Inferior parietal cortex (tissue), 1 donor: ENCODE measurements around the gene FBXW8.
A peak's percentile ranks its signal among the peaks of the same experiment; 100 is the strongest.

Source experiments
- DNase-seq: peaks from one replicate; pipeline ENCODE4 v3.0.0-alpha.2; 2016; ENCODE audit errors: extremely low spot score

Gene FBXW8

DNA sequence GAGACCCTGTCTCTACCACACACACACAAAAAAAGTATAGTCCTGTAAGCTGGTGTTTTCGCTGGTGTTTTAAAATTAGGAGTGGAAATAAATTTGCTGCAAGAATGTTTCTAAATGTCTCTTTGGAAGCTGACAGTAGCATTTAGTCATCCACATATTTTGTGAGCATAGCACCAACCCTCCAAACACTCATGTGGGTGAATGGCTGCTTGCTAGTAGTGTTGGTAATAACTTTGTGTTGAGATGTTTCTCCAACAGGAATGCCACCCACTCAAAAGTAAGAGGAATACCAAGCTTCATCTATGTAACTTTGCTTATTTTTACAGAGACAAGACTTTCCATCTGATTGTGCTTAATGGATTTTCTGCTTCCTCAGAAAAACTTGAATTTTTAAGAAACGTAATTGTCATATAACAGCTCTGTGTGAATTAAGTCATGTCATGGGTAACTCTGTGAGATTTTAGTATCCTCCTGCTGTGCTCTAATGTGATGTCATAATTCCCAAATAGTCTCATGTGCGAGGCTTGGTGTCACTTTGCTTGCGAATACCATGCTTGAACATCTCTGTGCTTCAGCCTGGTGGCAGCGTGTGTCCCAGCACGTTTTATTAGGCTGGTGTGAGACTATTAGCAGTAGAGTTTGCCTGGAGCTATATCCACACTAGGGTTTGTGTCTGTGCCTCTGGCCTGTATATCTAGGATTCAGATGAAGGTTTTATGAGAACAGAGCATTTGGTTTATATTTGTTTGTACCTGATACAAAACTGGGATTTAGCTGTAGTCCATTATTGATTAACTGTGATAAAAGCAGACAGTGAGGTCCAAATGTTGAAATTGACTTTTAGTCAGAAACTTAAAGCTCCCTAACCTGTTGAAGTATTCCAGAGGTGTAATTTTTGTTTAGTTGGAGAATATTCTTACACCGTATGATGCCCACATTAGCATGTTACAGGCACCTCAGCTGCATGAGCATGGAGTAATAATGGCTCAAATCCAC is 80.5 kb downstream of the FBXW8 start:
- no peak for DNase-seq

DNA sequence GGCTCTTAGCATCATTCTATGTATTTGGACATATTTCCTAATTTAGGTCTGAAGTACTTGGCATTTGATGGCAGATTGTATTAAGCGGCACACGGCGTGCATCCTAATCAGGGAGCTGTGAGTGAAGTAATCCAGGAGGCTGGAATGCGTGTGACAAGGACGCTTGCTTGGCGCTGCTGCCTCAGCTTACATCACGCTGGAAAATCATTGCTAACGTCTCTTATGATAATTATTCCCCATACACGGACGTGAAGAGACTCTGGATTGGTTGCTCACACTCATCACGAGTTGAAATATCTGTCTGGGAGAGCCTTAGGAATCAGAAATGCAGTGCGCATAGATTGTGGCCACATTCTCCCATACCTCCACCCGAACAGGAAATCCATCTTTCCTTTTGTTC is 85.3 kb downstream of the FBXW8 start:
- peak; percentile 20 for DNase-seq

DNA sequence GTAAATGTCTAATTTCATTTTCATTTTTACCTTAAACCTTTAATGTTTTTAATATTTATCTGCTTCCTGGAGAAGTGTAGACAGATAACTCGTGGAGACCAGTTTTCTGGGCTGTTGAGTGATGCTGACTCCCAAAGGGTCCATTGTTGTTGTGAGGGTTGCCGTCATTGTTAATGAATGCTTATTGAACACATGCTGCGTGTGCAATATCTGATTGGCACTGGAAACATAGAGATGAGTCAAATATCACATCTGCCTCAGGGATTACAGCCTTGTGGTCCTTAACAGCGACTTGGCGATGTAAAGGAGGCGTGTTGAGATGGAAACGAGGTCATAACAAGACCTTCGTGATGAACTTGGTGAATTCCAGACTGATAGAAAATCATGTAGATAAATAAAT is 85.9 kb downstream of the FBXW8 start:
- no peak for DNase-seq

DNA sequence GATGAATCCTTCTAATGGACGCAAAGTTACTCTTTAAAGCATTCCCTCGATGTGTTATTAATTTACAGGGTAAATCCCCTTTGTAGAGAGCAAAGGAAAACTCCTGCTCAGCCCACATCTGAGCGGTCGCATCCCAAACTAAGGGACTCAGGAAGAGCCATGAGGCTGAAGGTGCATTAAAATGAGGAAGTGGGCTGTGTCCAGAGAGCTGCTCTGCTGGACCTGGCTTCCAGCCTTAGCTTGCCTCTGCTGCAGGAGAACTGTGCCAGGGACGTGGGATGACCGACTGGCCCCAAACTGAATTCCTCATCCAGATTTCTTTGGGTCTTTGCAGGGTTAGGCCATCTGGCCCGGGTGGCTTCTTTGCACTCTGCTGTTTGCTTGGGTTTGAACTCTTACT is 88.3 kb downstream of the FBXW8 start:
- no peak for DNase-seq

DNA sequence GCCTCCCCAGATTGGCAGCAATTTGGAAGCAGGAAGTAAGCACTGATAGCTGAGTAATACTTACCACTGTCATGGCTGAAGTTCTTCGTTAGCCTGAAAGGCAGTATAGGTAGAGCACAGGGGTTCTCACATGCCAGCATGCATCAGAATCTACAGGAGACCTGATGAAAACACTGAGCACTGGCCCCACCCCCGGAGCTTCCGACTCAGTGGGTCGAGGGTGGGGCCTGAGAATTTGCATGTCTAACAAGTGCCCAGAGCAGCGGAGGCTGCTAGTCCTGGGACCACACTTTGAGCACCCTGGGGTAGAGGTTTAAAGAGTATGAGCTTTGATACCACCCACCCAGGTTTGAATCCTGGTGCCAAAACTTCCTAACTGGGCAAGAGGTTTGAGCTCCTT is 89.6 kb downstream of the FBXW8 start:
- no peak for DNase-seq

DNA sequence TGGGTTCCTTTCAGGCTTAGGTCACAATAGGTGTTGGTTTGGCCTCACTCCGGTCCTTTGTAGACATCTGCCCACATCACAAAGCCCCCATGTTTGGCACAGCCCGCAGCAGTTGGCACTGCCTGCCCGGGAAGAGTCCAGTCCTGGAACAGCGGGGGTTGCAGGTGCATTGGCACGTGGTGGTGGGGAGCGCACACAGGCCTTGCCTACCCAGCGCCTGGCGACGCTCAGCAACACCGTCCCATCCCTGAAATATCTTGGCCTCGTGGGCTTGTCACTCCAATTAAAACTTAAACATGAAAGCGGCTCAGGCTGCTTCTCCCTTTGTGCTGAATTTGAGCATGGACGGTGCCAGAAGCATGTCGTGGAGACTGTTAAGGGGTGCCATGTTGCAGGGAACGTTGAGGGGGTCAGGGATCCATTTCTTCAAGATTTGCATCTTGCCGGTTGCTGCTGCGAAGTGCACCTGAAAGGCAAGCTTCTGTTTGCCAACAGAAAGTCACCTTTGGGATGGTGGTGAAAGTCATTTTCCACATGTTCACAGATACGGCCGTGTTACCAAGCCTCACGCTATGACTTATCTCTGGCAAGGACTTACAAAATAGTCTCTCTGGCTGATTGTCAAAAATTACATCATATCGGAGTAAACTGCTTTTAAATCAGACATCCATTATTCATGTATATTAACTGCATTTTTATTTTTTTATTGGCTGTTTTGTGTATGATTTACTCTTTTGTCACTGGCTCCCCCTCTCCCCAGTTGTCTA is 91.5 kb downstream of the FBXW8 start:
- DNase-seq, result no peak

DNA sequence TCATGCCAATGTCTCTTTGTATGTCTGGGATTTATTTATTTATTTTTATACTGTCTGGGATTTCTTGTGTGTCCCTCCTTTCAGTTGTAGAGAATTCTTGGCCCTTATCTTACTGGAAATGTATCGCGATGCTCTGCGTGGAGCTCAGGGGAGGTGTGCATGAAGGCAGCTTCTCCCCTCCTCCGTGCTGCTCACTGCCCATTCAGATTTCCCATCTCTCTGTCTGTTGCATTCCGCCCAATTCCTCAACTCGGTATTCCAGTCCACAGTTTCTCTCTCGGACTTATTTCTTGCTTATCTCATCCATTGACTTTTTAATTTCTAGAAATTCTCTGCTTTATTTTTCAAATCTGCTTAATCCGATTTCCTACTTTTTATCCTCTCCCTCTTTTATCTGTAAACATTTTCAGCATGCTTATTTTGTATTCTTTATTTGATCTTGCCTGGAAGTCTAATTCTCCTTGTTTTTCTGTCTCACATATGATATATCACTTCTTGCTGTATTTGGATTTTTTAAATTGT is 93.2 kb downstream of the FBXW8 start:
- DNase-seq, result no peak

DNA sequence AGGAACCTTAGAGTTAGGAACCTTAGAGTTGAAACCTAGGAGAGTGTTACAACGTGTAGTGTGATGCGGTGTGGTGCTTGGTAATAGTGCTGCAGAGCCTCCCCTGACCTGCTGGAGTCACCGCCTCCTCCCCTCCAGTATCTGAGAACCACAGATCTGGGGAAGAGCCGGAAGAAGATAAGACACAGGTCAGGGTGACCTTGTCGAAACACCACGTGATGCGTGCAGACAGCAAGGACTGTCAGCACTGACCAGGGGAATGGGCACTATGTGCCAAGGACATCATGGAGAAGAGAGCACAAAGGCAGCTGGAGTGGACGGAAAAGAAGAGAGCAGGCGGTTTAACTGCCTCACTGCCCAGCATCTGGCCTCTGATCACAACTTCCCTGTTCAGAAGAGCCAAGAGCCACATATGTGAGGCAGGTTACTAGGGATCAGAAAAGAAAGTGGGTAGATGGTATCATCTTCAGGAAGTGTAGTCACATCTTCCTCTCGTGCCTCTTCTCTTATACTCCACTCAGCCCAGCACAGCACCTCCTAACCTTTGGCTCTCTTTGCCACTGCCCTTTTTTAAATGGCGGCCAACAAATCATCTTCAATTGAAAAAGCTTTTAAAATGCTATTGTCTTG is 94.8 kb downstream of the FBXW8 start:
- DNase-seq, result no peak

DNA sequence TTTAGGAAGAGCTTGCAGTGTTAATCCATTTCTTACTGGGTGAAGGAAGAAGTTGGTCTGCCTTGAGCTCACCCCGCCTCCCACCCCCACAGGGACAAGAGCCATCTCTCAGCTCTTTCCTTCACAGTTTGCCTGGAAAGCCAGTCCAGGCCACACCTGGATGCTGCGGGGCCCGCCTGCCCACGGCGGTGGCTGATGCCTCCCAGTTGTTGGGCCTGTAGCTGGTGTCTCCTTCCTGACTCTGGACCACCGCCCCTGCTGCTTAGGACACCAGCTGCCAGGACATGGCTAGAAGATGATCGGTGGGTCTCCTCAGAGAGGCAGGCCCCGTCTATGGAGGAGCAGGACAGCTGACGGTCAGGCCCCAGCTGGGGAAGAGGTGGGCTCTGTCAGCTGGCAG is 95.6 kb downstream of the FBXW8 start:
- DNase-seq, result no peak

DNA sequence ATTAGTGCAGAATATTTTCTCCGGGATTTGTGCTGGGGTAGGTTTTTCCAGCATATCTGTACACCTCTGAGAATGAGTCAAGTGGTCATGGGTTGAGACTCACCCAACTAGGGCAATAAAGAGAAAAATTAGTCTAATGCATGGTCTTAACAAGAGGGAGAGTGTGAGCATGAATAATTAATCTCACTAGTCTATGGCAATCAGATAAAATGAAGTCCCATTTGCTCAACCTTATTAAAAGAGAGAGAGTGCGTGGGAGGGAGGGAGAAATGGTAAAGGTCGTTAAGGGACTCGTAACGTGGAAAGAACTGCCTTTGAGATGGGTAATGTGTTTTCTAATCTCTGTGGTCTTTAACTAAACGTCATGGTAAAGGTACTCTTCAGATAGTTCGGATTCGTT is 96.8 kb downstream of the FBXW8 start:
- no peak for DNase-seq

DNA sequence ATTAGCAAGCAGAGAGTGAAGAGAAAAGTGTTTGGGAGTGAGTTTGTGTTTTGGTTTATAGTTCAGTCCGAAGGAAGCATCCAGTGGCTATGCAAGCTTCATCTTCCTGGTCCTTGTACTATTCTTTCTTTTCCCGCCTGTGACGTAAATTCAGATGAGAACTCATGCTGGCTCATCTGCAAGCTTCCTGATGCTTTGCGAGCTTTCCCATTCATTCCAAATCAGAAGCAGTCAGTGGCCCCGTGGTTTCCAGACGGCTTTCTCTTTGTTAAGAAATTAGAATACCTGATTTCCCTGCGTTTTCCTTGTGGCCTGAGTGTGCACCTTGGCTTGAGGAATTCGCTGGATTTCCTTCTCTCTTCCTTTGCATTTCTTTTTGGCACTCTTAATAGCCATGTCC is 99.0 kb downstream of the FBXW8 start:
- DNase-seq, result no peak

DNA sequence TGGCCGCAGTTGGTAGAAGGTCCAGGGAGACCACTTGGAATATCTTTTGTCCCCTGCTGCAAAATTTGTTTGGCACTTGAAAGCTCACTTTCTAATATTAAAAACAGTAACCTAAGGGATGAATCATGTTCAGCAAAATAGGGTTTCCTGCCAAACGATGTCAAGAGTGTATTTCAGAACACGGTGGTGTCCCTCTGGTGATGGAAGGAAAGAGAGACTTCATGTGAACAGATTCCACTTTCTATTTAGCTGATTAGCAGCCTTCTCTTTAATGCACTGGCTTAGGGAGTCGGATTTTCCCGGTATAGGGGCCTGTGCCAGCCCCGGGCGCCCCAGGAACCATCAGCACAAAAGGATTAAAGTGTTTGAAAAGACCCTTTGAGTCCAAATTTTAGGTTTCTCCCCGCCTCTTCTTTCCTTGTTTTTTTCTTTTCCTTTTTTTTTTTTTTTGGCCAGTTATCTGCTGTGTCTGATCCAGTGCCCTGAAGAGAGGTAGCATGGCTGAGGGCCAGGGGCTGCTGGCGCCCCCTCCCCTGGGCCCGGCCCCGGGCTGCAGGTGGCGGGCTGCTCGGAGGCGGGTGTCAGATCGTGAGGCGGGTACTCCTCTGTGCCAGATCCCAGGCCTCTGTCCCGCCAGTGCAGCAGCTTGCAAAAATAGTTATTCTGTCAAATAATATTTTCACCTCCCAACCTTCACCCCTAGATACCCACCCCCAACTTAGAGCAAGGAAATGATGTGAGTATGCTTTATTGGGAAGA is 100.1 kb downstream of the FBXW8 start:
- DNase-seq, result no peak

DNA sequence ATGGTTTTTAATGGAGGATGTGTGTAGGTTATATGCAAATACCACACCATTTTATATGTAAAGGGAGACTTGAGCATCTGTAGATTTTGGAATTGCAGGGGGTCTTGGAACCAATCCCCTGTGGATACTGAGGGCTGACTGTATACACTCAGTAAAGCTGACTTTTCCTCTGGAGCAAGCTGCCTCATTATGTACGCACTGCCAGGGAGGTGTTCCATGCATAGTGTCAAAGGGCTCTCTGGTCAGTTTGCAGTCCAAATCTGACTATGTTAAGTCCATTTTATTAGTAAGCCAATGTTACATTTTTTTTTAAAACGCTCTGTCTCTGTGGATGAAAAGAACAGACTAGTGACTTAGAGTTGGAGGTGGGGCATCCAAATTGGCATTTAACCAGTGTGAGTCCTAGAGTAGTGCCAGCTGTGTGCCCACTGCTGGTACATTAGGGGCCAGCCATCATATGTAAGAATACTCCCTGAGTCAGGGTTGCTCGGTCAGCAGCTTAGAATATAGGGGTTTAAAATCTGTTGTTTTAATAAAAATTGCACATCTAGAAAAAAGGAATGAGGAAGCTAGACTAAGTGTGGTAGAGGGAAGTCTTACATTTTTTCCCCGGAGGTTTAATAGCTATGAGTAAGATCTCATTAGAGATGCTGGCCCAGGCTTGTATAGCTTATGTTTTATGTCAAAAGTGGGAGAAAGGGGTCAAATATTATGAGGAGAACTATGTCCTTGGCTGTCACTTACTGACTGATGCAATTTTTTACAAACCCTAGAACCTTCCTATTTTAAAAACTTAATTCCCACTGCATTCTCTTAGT is 101.4 kb downstream of the FBXW8 start:
- no peak for DNase-seq

DNA sequence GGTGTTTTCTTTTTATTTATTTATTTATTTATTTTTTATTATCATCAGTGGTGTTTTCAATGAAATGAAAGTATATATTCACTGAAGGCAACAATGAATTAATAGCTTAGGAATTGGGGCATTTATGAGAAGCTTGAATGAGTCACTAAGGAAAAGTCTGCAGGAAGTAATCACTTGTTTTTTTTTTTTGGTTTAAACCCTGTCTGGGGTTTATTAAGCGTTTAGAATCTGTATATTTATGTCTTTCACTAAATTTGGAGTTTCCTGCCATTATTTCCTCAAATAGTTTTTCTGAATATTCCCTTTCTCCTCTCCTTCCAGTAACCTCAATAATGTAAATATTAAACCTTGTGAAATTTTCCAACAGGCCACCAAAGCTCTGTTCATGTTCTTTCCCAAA is 103.0 kb downstream of the FBXW8 start:
- DNase-seq, result no peak

DNA sequence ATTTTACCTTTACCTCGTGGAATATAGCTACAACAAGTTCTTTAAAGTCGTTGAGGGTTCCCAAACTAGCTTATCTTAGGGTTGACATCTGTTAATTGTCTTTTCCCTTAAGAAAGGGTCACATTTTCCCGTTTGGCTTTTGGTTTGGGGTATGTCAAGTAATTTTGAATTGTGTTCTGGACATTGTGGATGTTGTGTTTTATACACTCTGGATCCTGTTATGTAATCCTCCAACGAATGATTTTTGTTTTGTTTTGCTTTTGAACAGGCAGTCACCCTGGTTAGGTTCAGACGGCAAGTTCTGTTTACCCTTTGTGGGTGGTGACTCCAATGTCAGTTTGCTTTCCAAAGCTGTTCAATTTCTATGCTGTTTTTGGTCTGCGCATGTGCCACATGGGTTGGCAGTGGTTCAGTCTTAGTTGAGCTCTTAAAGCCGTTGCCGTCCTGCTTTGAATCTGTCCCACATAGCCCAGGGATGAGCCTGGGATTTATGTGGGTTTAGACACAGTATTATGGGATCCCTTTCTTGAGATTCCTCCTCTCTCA is 103.7 kb downstream of the FBXW8 start:
- DNase-seq, result no peak

DNA sequence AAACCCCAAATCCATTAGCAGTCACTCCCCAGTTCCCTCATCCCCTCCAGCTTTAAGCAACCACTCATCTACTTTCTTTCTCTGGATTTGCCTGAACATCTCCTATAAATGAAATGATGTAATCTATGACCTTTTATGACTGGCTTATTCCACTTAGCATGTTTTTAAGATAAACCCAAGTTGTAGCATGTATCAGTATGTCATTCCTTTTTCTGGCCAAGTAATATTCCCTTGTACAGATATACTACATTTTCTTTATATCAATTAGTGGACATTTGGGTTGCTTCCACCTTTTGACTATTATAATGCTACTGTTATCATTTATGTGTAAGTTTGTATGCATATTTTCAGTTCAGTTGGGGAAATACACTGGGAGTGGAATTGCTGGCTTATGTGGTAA is 105.1 kb downstream of the FBXW8 start:
- DNase-seq, result no peak

DNA sequence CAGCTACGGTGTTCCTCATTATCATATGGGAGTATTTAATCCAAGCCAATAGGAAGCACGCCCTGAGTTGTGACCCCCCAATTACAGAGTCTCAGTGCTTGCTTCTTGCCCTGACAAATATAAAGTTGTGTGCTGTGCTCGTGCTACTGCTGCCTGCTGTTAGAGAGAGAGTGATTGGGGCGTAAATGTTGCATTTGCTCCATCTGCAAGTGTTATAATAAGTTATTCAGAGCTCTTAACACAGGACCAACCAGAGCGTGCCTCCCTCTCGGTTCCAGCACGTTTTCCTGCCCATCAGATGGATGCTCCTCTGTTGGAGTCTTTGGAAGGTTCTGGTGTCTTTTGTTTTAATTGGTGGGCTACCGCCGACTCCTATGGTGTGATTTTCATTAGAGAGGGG is 107.1 kb downstream of the FBXW8 start:
- DNase-seq, result no peak

DNA sequence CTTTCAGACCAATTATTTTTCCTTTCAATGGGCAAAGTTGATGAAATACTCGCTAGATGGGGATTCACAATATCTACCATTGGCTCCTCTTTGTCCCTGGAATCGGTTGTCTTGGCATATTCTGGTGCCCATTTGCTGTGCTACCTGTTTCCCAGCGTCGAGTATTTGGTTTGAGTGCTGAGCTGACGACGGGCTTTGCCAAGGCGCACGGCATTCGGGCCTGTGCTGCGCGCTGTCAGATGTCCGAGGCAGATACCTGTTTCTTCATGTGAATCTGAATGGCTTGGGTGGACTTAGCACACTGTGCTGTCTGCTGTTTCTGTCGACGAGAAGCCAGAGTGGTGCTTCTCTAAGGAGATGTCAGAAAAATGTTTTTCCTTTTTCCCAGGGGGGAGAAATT is 107.5 kb downstream of the FBXW8 start:
- DNase-seq, result no peak

DNA sequence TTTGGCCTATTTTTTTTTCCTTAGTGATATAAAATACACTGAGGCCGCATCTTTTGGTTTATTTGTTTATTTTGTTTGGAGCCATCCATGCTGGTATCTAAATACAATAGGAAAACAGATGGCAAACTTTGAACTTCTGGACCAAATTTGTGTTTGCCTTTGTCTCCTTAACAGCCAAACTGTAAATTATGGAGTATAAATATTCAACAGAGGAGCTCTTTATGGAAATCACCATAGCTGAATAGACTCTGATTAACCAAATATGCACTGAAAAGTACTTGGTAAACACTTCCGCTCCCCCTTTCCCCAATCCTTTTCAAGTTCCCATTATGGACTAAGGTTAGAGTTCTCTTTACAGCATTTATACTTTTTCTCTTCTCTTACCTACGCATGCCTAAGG is 107.9 kb downstream of the FBXW8 start:
- DNase-seq, result no peak

DNA sequence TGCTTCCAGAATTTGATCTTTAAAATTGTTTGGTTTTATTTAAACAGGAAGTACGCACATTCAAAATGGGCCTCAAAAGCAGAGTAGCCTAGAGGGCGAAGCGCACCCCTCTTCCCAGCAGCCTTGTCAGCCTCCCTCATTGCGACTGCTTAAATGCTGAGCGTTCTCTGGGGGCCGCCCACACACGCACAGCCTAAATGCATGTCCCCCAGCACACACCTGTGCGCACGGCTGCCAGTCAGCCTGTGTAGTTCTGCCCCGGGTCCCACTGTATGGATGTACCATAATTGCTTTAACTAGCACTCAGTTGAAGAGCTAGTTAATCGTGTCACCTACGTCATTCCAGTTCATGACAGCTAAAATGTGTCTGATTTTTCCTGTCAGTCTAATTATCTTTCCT is 109.1 kb downstream of the FBXW8 start:
- DNase-seq, result no peak
